ENCODE data around the gene GOPC. TPM values are rescaled to one million over a fixed set of nuclear protein-coding genes. Genes with fewer than 3 reads are reported as not detected.

Gene GOPC
- total and polyA plus RNA-seq, 12 donors: 12.3 to 35.3 (median 20.1) TPM

GRCh38 chr6:117534974-117535373 is 67.3 kb downstream of the GOPC start:
- Histone ChIP-seq H3K27me3 (no peaks in the 10 kb centered on the region), H3K27ac (peak overlapping the region in 1 of 5 donors; percentile 22), H3K36me3 (replicated peaks in 1 of 2) (no peaks in the 10 kb centered on the region), H3K4me3 (no peak overlapping the region), H3K9me3 (replicated peaks in 1 of 3) (no peaks in the 10 kb centered on the region), H3K4me1 (replicated peaks in 1 of 2) (no peaks in the 10 kb centered on the region)
- intact Hi-C loops (cut with DNase I): no loop called here
- no peak for DNase-seq
- no peak for TF ChIP-seq POLR2A (IDR thresholded peaks at IDR 0.05)
- TF ChIP-seq, protein P1, sequence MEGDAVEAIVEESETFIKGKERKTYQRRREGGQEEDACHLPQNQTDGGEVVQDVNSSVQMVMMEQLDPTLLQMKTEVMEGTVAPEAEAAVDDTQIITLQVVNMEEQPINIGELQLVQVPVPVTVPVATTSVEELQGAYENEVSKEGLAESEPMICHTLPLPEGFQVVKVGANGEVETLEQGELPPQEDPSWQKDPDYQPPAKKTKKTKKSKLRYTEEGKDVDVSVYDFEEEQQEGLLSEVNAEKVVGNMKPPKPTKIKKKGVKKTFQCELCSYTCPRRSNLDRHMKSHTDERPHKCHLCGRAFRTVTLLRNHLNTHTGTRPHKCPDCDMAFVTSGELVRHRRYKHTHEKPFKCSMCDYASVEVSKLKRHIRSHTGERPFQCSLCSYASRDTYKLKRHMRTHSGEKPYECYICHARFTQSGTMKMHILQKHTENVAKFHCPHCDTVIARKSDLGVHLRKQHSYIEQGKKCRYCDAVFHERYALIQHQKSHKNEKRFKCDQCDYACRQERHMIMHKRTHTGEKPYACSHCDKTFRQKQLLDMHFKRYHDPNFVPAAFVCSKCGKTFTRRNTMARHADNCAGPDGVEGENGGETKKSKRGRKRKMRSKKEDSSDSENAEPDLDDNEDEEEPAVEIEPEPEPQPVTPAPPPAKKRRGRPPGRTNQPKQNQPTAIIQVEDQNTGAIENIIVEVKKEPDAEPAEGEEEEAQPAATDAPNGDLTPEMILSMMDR (IDR thresholded peaks at IDR 0.05): no peak
- WGBS, 4 donors: 59 to 72% (median 66%) methylated on average over 3 of the region's 3 CpGs

- no peaks in the 10 kb centered on the region for H3K9me3 ChIP-seq (replicated peaks in 1 of 3)
- whole genome bisulfite sequencing, 4 donors: 91 to 96% (median 92%) methylated on average over 4 of the region's 4 CpGs
- intact Hi-C loops (cut with DNase I): no loop called here
- H3K27ac ChIP-seq: no peak overlapping the region
- no peaks in the 10 kb centered on the region for H3K4me1 ChIP-seq (replicated peaks in 1 of 2)
- no peaks in the 10 kb centered on the region for H3K36me3 ChIP-seq (replicated peaks in 1 of 2)
- H3K27me3 ChIP-seq: no peaks in the 10 kb centered on the region
- H3K4me3 ChIP-seq: no peak overlapping the region
- DNase-seq: no peak
- no peak for TF ChIP-seq POLR2A (IDR thresholded peaks at IDR 0.05)
- TF ChIP-seq, protein P1 (IDR thresholded peaks at IDR 0.05): no peak
Measured at GRCh38 chr6:117533775-117534174, 68.5 kb downstream of the GOPC start.

DNA sequence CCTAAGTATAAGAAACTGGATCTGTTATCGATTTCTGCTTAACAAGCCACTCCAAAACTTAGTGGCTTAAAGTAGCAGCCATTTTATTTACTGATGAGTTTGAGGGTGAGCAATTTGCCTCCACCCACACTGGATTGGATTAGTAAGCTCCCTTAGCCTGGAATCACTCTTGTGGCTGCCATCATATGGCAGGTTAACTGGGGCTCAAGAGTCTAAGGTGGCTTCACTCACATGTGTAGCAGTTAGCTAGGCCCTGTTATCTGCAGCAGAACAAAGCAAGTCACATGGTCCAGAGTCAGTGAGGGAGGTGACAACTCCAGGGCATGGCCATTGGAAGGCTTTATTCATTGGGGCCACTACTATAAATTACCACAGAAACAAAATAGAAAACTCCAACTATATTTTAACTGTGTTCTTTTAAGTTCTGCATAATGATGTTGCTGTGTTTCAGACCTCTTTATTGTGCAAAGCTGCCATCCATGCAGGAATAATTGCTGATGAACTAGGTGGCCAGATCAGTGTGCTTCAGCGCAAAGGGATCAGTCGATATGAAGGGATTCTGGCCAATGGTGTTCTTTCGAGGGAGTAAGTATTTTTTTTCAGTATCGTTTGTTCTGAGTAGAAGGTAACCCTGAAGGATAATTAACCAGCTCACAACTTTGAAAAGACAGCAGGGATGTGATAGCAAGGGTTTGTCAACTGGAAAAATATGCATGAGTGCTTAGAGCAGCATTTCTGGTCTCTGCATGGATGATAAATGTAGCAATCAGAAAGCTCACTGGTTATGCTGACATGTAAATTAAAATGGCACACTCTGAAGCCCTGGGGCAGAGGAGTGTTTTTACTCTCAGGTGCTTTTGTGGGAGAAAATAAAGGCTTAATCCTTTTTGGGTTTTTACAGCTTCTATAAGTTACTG is 70.2 kb downstream of the GOPC start:
- no peak for DNase-seq
- intact Hi-C loops (cut with DNase I): no loop called here
- Histone ChIP-seq H3K4me1 (replicated peaks in 1 of 2) (no peaks in the 10 kb centered on the region), H3K27ac (no peak overlapping the region), H3K9me3 (replicated peaks in 1 of 3) (no peaks in the 10 kb centered on the region), H3K36me3 (replicated peaks in 1 of 2) (no peaks in the 10 kb centered on the region), H3K27me3 (no peaks in the 10 kb centered on the region), H3K4me3 (no peak overlapping the region)
- TF ChIP-seq POLR2A (IDR thresholded peaks at IDR 0.05): no peak
- 94 to 97% (median 94%) methylated on average over 5 of the region's 5 CpGs for WGBS, 4 donors

DNA sequence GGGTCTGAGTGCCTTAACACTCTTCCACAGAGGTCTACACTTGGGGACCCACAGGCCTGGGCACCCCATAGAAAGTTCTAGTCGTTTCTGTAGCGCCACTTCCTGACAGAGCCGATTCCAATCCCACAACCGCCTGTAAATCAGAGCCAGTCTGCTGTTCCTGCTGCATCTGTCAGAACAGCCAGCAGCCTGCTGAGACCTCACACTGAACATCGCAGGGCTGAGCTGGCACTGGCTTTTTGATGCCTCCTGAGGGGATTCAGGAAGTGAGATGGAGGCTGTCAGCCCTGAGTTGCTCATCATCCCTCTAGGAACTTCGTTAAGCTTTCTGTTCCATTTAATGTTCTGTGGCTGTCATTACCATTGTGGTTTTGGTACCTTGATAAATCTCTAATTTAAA is 71.0 kb downstream of the GOPC start:
- peak overlapping the region in 1 of 5 donors; percentile 10 for H3K27ac ChIP-seq
- no peaks in the 10 kb centered on the region for H3K4me1 ChIP-seq (replicated peaks in 1 of 2)
- intact Hi-C loops (cut with DNase I): no loop called here
- no peak for TF ChIP-seq POLR2A (IDR thresholded peaks at IDR 0.05)
- TF ChIP-seq, protein P1 (IDR thresholded peaks at IDR 0.05): no peak
- no peaks in the 10 kb centered on the region for H3K9me3 ChIP-seq (replicated peaks in 1 of 3)
- no peak overlapping the region for H3K4me3 ChIP-seq
- H3K36me3 ChIP-seq (replicated peaks in 1 of 2): no peaks in the 10 kb centered on the region
- 74 to 83% (median 77%) methylated on average over 6 of the region's 6 CpGs for WGBS, 4 donors
- H3K27me3 ChIP-seq: no peaks in the 10 kb centered on the region
- no peak for DNase-seq
